Astrocyte of the cerebellum (primary cell): Measurements from ENCODE around the gene BMPR2.

ENCODE experiments used
- DNase-seq: peaks from one replicate; pipeline ENCODE4 v3.0.0-alpha.2; 2011; ENCODE audit warnings: low read depth
- H3K4me3 ChIP-seq: 2 replicates; pipeline ENCODE4 v1.5.1; 2011; ENCODE audit warnings: mild to moderate bottlenecking, low read depth, low read length, moderate library complexity
- in situ Hi-C: cut with HindIII; loops from 2 replicates; pipeline ENCODE4 v1.10.0; 2017; ENCODE audit warnings: low sequenced_read_pairs
- TF ChIP-seq, protein P1 (sequence below): IDR thresholded peaks from 2 replicates; pipeline ENCODE4 v1.5.1; 2012; ENCODE audit warnings: low read length, low read depth, moderate library complexity, mild to moderate bottlenecking; ENCODE audit errors: missing control alignments

The BMPR2 gene

DNA sequence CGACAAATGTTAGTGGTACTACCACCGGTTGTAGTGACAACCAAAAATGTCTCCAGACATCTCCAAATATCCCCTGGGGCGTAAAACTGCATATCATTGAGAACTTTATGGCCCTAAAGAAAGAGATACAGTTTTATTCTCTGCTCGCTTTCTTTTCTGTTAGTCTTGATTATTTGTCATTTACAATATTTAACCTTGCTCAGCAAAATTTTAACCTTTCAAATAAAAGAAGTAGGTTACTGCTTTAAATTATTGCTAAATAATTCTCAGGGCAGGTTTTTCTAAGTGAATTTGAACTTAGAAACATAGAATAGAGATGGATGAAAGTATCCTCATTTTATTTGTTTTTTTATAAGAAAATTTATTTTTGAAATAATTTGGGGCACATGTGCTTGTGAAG, 67.9 kb downstream of the BMPR2 start:
- DNase-seq, result no peak
- in situ Hi-C loops, result no loop called here
- TF ChIP-seq, protein P1, sequence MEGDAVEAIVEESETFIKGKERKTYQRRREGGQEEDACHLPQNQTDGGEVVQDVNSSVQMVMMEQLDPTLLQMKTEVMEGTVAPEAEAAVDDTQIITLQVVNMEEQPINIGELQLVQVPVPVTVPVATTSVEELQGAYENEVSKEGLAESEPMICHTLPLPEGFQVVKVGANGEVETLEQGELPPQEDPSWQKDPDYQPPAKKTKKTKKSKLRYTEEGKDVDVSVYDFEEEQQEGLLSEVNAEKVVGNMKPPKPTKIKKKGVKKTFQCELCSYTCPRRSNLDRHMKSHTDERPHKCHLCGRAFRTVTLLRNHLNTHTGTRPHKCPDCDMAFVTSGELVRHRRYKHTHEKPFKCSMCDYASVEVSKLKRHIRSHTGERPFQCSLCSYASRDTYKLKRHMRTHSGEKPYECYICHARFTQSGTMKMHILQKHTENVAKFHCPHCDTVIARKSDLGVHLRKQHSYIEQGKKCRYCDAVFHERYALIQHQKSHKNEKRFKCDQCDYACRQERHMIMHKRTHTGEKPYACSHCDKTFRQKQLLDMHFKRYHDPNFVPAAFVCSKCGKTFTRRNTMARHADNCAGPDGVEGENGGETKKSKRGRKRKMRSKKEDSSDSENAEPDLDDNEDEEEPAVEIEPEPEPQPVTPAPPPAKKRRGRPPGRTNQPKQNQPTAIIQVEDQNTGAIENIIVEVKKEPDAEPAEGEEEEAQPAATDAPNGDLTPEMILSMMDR, result no peak
- H3K4me3 ChIP-seq, result no peak overlapping the region

DNA sequence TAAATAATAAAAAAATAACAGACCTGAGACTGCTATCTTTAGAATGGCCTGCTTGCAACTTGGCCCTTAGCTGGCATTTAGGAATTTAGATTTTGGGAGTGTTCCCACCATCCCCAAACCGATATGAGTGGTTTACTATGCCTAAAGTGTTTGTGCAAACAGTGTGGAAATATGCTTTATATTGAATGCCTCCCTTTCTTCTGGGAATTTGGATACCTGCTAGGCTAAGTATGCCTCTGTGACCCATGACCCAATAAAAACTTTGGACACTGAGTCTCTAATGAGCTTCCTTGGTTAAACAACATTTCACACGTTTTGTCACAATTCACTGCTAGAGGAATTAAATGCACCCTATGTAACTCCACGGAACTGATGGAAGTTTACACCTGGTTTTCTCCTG, 73.2 kb downstream of the BMPR2 start:
- H3K4me3 ChIP-seq, result no peak overlapping the region
- TF ChIP-seq, protein P1, result no peak
- DNase-seq, result no peak
- in situ Hi-C loops, result no loop called here

DNA sequence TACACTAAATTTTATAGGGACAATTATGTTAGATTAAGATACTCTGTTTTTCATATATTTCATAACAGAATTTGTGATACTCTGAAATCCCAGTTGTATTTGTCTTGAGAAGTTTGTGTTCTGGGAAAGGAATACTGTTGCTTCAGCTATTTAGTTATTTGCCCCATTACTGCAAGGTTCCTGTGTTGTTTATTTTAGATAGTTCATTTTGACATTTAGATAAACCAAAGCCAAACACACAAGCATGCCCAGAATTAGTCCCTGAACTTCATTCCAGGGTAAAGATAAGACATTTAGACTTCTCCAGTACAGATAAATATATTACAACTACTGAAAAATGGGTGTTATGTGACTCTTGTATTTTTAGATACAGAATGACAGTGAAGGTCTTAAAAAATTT, 74.7 kb downstream of the BMPR2 start:
- DNase-seq, result no peak
- TF ChIP-seq, protein P1, result no peak
- in situ Hi-C loops, result no loop called here
- H3K4me3 ChIP-seq, result no peak overlapping the region

DNA sequence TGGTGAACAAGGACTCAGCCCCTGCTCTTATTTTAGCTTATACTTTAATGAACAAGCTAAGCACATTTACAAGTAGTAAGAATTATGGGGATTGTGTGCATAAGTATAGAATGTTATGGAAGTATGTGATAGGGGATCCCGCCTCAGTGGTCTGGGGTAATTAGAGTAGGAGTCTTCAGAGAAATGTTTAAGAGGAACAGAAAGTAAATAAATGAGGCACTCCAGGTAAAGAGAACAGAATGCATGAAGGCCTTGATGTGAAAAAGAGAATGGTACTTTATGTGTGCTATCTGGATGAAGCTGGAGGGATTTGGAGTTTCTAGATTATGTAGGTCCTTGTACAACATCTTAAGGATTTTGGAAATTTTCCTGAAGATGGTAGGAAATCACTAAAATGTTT, 76.6 kb downstream of the BMPR2 start:
- DNase-seq, result no peak
- TF ChIP-seq, protein P1, result no peak
- H3K4me3 ChIP-seq, result no peak overlapping the region

DNA sequence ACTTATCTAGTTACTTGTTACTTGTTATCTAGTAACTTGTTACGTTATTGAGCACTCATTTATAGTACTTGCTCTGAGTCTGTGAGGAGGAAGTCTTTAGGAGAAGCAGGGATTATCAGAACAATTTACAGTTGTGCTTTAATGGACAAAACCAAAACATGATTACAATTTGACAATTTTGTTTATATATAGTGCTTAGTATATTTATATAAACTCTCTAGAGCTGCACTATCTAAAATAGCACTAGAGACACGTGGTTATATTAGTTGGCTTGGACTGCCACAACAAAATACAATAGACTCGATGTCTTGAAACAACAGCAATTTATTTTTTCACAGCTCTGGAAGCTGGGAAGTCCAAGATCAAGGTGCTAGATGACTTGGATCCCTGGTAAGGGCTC, 78.4 kb downstream of the BMPR2 start:
- no peak overlapping the region for H3K4me3 ChIP-seq
- no peak for DNase-seq
- in situ Hi-C loops, result no loop called here
- TF ChIP-seq, protein P1, result no peak

More for the DNA sequence above, 76.6 kb downstream of the BMPR2 start:
- in situ Hi-C loops, result no loop called here

DNA sequence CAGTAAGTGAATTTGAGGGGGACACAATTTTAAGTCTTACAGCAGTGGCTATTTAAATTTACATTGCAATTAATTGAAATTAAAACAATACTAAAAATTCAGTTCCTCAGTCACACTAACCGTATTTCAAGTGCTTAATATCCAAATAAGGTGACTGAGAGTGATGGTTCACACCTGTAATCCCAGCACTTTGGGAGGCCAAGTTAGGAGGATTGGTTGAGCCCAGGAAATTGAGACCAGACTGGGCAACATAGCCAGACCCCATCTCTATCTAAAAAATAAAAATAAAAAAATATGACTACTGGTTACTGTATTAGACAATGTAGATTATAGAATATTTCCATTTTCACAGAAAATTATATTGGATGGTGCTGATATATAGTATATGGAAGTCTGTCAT, 79.0 kb downstream of the BMPR2 start:
- in situ Hi-C loops, result no loop called here
- H3K4me3 ChIP-seq, result no peak overlapping the region
- TF ChIP-seq, protein P1, result no peak
- no peak for DNase-seq

DNA sequence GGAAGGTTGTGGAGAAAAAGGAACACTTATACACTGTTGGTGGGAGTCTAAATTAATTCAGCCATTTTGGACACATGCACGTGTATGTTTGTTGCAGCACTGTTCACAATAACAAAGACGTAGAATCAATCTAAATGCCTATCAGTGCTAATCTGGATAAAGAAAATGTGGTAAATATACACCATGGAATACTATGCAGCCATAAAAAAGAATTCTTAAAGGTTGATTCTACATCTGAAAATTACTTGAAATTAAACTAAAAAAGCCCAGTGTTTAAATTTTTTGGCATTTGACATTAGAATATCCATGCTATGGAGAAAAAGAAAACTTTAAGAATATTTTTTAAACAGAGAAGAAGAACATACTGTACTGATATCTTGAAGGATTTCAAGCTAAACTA, 84.0 kb downstream of the BMPR2 start:
- in situ Hi-C loops, result no loop called here
- TF ChIP-seq, protein P1, result no peak
- no peak overlapping the region for H3K4me3 ChIP-seq
- DNase-seq, result no peak
